ENCODE data around the gene PFKFB3.

DNA sequence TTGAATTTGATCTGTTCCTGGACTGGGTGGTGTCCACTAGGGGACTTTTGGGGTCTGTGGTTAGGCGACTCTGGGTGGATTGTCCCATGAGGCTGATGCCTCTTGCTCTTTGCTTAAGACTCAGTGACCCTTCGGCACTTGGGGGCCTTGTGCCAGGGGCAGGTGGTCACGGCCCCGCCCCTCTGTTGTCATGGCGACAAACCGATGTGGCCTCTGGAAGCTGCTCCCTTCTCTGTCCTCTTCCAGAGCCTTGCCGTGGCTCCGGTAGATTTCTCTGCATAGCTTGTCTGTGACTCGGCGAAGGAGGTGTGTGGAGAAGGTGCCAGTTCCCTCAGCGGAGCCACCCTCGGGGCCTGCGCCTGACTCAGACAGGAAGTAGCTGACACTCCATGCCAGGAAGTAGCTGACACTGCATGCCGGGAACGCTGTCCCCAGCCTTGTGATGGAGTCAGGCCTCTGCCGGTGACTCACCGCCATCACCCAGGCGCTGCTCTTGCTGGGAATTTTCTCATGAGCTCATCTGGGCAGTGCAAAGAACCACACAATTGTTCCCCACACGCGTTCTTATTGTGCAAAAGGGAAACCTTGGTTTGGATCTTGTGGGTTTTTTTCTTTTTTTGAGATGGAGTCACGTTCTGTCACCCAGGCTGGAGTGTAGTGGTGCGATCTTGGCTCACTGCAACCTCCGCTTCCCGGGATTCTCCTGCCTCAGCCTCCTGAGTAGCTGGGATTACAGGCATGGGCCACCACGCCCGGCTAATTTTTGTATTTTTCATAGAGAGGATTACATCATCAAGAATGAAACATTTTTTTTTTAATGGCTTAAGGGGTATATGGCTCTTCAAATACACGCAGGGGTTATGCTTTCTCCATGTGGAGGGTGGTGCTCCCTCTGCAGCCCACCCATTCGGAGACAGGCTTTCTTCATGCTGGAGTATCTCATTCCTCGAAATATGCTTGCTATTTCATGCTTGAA lies 72.6 kb downstream of the PFKFB3 start:
- TF ChIP-seq, protein P1, sequence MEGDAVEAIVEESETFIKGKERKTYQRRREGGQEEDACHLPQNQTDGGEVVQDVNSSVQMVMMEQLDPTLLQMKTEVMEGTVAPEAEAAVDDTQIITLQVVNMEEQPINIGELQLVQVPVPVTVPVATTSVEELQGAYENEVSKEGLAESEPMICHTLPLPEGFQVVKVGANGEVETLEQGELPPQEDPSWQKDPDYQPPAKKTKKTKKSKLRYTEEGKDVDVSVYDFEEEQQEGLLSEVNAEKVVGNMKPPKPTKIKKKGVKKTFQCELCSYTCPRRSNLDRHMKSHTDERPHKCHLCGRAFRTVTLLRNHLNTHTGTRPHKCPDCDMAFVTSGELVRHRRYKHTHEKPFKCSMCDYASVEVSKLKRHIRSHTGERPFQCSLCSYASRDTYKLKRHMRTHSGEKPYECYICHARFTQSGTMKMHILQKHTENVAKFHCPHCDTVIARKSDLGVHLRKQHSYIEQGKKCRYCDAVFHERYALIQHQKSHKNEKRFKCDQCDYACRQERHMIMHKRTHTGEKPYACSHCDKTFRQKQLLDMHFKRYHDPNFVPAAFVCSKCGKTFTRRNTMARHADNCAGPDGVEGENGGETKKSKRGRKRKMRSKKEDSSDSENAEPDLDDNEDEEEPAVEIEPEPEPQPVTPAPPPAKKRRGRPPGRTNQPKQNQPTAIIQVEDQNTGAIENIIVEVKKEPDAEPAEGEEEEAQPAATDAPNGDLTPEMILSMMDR (IDR thresholded peaks at IDR 0.05): peak in 1 of 4 experiments; percentile 7
- no peak for TF ChIP-seq POLR2A (IDR thresholded peaks at IDR 0.05)

All from gastroesophageal sphincter (tissue), 3 donors.